HT1080 (cell line): ENCODE measurements around the gene CTTNBP2. TPM values are rescaled to one million over a fixed set of nuclear protein-coding genes. Genes with fewer than 3 reads are reported as not detected.

Experiments
- DNase-seq: peaks from one replicate; pipeline ENCODE4 v3.0.0-alpha.2; 2015; ENCODE audit warnings: low read depth
- total RNA-seq: library from RNA; depleted of rRNA; stranded (reverse); fragments of >200 nt; shearing (Covaris generic); gene quantifications from 2 replicates; pipeline ENCODE4 v1.2.3, GENCODE V29; 2014

Gene CTTNBP2
- total RNA-seq, 1 experiment from 2014 or later = 3.2 TPM

GRCh38 chr7:117690147-117690546 lies 183.1 kb downstream of the CTTNBP2 start:
- no peak for DNase-seq

GRCh38 chr7:117689406-117689805 lies 183.8 kb downstream of the CTTNBP2 start:
- DNase-seq = no peak

GRCh38 chr7:117688126-117688525 lies 185.1 kb downstream of the CTTNBP2 start:
- no peak for DNase-seq

- no peak for DNase-seq
Observed at GRCh38 chr7:117686311-117686935, 186.8 kb downstream of the CTTNBP2 start.

- DNase-seq = no peak
Observed at GRCh38 chr7:117685795-117686194, 187.4 kb downstream of the CTTNBP2 start.

- DNase-seq = peak; percentile 37
Observed at GRCh38 chr7:117683430-117684175, 189.6 kb downstream of the CTTNBP2 start.

- peak; percentile 46 for DNase-seq
Observed at GRCh38 chr7:117682681-117683385, 190.4 kb downstream of the CTTNBP2 start.

- DNase-seq = no peak
Observed at GRCh38 chr7:117679120-117679519, 194.1 kb downstream of the CTTNBP2 start.

- DNase-seq = no peak
Observed at GRCh38 chr7:117675497-117676435, 197.5 kb downstream of the CTTNBP2 start.

- DNase-seq = no peak
Observed at GRCh38 chr7:117674617-117675016, 198.6 kb downstream of the CTTNBP2 start.

GRCh38 chr7:117673839-117674238 lies 199.4 kb downstream of the CTTNBP2 start:
- DNase-seq = peak; percentile 35

- no peak for DNase-seq
Observed at GRCh38 chr7:117673367-117673766, 199.9 kb downstream of the CTTNBP2 start.

- DNase-seq = no peak
Observed at GRCh38 chr7:117672453-117672852, 200.8 kb downstream of the CTTNBP2 start.

- DNase-seq = no peak
Observed at GRCh38 chr7:117669818-117670217, 203.4 kb downstream of the CTTNBP2 start.

- no peak for DNase-seq
Observed at GRCh38 chr7:117667456-117667855, 205.8 kb downstream of the CTTNBP2 start.

- no peak for DNase-seq
Observed at GRCh38 chr7:117666689-117667088, 206.6 kb downstream of the CTTNBP2 start.

GRCh38 chr7:117666031-117666430 lies 207.2 kb downstream of the CTTNBP2 start:
- DNase-seq = peak; percentile 65

GRCh38 chr7:117665368-117665767 lies 207.9 kb downstream of the CTTNBP2 start:
- no peak for DNase-seq

- DNase-seq = no peak
Observed at GRCh38 chr7:117664047-117664446, 209.2 kb downstream of the CTTNBP2 start.

- no peak for DNase-seq
Observed at GRCh38 chr7:117661328-117661727, 211.9 kb downstream of the CTTNBP2 start.
